22Rv1 (cell line): ENCODE results near the gene DSCAML1.

Experiments
- H3K27ac ChIP-seq: fragments of 450-650 bp; 2 replicates; pipeline ENCODE4 v1.5.1; 2017
- CTCF ChIP-seq: fragments of 450-650 bp; IDR thresholded peaks from 2 replicates; pipeline ENCODE4 v1.5.1; 2017; ENCODE audit warnings: mild to moderate bottlenecking
- ZFX ChIP-seq: fragments of 450-650 bp; IDR thresholded peaks from 2 replicates; pipeline ENCODE4 v1.6.1; 2017; ENCODE audit warnings: antibody characterized with exemption, borderline replicate concordance

DSCAML1 gene

GRCh38 chr11:117633186-117633754 is 163.7 kb downstream of the DSCAML1 start:
- no peak for TF ChIP-seq CTCF
- TF ChIP-seq ZFX: no peak

GRCh38 chr11:117632306-117632705 is 164.7 kb downstream of the DSCAML1 start:
- TF ChIP-seq CTCF: no peak
- TF ChIP-seq ZFX: no peak
- H3K27ac ChIP-seq: no peak overlapping the region

More at GRCh38 chr11:117633186-117633754, 163.7 kb downstream of the DSCAML1 start:
- no peak overlapping the region for H3K27ac ChIP-seq

GRCh38 chr11:117631336-117632140 is 165.5 kb downstream of the DSCAML1 start:
- TF ChIP-seq CTCF (no peak), ZFX (no peak)
- H3K27ac ChIP-seq: no peak overlapping the region

GRCh38 chr11:117629891-117630538 is 167.0 kb downstream of the DSCAML1 start:
- no peak overlapping the region for H3K27ac ChIP-seq
- TF ChIP-seq CTCF (no peak), ZFX (no peak)

GRCh38 chr11:117629146-117629545 is 167.9 kb downstream of the DSCAML1 start:
- no peak overlapping the region for H3K27ac ChIP-seq
- TF ChIP-seq ZFX (no peak), CTCF (no peak)

- TF ChIP-seq CTCF (no peak), ZFX (no peak)
- H3K27ac ChIP-seq: no peak overlapping the region
These were observed 169.8 kb downstream of the DSCAML1 start for GRCh38 chr11:117627259-117627658.

- H3K27ac ChIP-seq: no peak overlapping the region
These were observed 170.4 kb downstream of the DSCAML1 start for GRCh38 chr11:117626576-117626975.

More at GRCh38 chr11:117626576-117626975, 170.4 kb downstream of the DSCAML1 start:
- TF ChIP-seq ZFX (no peak), CTCF (no peak)
